Stimulated activated CD4-positive, alpha-beta T cell treated with anti-CD3 and anti-CD28 coated beads, Interleukin-1b, Interleukin-23, amount 100 ng/mL, for 48 hours (primary cell): Measurements from ENCODE around the gene SDHC.
A peak's percentile ranks its signal among the peaks of the same experiment; 100 is the strongest.
"Not testable (repeated sequence)": the region's sequence is repeated elsewhere in the genome, so short reads cannot be mapped to it uniquely, and the experiment has no call there.

ENCODE experiments used
- DNase-seq: peaks from one replicate; pipeline ENCODE4 v3.0.0-alpha.2; 2020

SDHC gene

DNA sequence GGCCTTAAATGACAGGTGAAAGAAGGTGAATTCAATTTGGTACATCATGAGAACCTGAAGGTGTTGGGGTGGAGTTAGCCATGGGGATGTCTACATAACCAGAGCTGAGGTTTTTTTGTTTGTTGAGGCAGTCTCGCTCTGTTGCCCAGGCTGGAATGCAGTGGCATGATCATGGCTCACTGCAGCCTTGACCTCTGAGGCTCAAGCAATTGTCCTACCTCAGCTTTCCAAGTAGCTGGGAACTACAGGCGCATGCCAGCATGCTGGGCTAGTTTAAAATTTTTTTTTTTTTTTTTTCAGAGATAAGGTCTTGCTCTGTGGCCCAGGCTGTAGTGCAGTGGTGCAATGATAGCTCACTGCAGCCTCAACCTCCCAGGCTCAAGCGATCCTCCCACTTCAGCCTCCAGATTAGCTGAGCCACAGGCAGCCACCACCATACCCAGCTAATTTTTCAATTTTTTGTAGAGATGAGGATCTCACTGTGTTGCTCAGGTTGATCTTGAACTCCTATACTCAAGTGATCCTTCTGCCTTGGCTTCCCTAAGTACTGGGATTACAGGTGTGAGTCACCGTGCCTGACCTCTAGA, 2.5 kb upstream of the SDHC start:
- no peak for DNase-seq

DNA sequence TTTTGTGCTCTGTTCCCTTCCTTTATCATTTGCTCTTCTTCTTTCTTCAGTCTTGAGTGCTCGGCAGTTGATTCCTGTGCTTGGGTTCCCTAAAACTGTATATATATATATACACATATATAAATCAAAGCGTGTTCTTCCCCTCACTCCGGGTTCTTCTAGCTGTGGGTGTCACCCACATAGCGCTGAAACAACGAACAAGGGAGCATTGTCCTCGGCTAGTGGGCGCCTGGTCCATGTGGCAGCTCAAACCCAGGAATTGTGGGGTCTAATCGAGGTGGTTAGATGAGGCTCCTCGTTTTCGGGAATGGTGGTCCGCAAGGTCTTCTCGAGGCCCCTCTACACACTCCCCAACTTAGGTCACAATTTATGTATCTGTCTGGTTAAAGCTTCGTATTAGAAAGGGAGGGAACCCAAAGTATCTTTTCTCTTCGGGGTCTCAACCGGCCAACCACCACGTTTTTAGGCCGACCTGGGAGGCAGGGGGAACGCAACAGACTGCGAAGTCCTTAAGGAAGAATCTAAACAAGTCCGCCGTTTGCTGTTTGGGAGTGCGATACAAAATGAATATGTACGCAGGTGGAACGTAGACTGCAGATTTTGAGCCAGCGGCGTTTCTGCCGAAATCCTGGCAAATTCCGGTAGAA, 504 bp upstream of the SDHC start:
- DNase-seq: no peak

DNA sequence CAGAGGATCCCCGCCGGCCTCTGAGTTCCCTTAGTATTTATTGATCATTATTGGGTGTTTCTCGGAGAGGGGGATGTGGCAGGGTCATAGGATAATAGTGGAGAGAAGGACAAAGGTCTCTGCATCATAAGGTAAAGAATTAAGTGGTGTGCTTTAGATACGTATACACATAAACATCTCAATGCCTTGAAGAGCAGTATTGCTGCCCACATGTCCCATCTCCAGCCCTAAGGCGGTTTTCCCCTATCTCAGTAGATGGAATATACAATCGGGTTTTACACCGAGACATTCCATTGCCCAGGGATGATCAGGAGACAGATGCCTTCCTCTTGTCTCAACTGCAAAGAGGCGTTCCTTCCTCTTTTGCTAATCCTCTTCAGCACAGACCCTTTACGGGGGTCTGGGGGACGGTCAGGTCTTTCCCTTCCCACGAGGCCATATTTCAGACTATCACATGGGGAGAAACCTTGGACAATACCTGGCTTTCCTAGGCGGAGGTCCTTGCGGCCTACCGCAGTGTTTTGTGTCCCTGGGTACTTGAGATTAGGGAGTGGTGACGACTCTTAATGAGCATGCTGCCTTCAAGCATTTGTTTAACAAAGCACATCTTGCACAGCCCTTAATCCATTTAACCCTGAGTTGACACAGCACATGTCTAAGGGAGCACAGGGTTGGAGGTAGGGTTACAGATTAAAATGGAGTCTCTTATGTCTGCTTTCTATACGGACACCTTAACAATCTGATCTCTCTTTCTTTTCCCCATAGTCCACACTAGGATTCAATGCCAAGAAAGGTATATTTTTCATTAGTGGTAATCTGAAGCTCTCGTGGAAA, 1.9 kb downstream of the SDHC start:
- not testable (repeated sequence) for DNase-seq

GRCh38 chr1:161324020-161324419, 9.8 kb downstream of the SDHC start:
- no peak for DNase-seq

GRCh38 chr1:161330346-161330745, 16.2 kb downstream of the SDHC start:
- no peak for DNase-seq

GRCh38 chr1:161333166-161333565, 19.0 kb downstream of the SDHC start:
- no peak for DNase-seq

- DNase-seq: no peak
Measured at GRCh38 chr1:161335796-161336195, 21.6 kb downstream of the SDHC start.

DNA sequence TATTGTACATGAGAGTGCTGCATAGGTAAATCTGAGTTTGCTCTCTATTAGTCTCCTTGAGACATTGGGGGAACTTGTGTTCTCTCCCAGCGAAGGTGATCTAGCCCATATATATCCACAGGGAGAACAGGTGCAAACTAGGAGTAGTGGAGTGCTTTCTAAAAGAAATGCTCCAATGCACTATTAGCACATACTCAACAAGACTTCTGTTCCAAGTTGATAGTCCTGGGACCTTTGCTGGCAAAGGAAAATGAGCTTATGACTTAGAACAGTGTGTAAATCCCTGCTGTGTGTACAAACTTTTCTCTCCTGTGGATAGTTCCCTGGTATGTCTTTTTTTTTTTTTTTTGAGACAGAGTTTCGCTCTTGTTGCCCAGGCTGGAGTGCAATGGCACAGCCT, 28.0 kb downstream of the SDHC start:
- no peak for DNase-seq

- DNase-seq: no peak
Measured at GRCh38 chr1:161342821-161343220, 28.6 kb downstream of the SDHC start.

- no peak for DNase-seq
Measured at GRCh38 chr1:161350671-161351070, 36.5 kb downstream of the SDHC start.

DNA sequence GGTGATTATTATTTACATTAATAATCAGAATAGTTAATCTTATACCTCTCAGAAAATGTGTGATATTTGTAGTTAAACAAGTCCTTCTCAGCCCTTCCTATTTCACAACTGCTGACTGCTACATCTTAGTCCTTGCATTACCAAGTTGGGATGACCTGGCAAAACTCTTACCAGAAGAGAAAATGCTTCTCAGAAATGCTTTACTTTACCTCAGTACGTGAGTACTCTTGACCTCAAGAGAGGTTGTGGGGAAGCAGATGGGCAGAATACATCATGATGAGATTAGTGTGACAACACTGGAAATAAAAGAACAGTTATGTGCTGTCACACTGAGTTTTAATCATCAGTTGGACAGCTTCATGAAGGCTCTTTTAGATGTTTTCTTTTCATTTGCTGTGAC, 37.3 kb downstream of the SDHC start:
- no peak for DNase-seq

GRCh38 chr1:161357073-161357472, 42.9 kb downstream of the SDHC start:
- no peak for DNase-seq

DNA sequence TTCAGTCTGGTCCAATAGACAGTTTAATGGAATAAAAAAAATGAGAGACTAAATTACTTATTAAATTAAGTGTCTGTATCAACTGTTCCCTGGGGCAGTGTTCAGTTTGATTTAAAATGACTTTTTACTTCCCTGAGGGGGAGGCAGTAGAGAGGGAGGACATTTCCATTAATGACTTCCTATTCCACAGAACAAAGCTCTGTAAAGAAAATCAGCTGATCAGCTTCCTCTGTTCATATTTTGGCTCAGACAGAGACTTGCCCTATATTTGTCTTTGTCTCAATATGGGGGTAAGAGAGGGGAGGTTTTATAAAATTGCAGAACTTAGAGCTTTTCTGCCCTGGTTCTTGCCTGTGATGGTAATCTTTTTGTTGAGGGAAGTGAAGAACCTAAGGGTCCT, 45.1 kb downstream of the SDHC start:
- DNase-seq: no peak

DNA sequence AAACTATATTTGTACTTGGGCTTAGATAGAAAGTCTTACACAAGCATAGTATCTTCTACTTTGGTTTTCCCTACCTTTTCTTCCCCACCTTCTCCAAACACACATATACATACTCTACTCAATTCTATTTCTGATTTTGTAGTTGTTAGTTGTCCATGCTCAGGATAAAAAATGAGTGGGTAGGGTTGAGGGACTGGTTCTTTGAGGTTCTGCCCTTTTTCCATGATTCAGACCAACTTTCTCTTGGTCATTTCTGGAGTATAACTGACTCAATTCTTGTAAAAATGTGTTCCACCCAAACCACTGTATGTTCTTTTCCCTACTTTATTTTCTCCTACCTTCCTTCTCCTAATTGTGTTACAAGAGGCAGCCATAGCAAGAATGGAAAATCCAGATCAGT, 50.2 kb downstream of the SDHC start:
- no peak for DNase-seq

GRCh38 chr1:161365207-161365606, 51.0 kb downstream of the SDHC start:
- DNase-seq: no peak

DNA sequence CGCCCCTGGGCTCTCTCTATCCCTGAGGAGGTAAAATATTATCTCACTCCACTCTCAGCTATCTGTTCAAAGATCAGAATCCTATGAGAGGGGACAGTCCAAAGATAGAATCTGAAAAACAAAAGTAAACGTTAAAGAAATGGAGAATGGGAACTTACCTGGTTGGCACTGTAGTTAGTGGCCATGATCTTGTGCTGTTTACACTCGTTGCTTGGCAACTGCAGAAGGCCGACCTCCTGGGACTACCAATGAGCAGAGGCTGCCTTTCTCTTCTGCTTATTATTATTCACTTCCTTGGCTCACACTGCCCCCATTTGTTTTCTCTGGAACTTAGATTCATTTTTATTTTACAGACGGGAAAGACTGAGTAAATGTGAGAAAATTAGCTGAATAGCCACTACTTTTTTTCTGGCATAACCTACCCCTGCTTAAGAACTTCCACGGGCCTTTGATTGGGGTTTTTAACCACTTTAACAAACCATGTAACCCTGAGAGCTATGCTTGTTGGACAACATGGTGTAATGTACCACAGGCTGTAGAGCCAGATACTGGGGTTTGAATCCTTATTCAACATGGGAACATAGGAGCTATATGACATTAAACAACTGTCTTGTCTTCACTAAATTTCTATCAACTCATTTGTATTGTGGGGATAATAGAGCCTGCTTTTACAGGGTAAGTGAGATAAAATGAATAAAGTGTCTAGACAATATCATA, 53.7 kb downstream of the SDHC start, which contains the start of gene CFAP126:
Gene CFAP126, minus strand, starts transcription at position 193 of the 717 bp plus-strand sequence. Its CDS starts 8 bp downstream, at position 185.
- peak; percentile 47 for DNase-seq

GRCh38 chr1:161373442-161373841, 59.3 kb downstream of the SDHC start:
- no peak for DNase-seq

DNA sequence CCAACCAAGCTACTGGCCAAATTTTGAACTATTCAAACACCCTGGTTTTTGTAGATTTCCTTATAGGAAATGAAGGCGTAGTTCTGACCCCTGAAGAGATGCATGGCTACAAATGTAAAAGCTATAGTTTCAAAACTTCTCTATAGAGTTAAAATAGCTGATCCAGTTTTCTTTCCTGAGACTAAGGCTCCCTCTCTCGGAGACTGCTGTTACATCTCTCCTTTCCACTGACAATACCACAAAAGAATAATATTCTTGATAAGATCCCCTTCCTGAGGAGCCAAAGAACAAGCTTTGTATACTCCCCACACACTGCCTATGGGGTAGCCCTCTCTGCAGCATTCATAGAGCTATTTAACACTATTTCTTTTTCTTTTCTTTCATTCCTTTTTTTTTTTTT, 60.2 kb downstream of the SDHC start:
- DNase-seq: no peak

DNA sequence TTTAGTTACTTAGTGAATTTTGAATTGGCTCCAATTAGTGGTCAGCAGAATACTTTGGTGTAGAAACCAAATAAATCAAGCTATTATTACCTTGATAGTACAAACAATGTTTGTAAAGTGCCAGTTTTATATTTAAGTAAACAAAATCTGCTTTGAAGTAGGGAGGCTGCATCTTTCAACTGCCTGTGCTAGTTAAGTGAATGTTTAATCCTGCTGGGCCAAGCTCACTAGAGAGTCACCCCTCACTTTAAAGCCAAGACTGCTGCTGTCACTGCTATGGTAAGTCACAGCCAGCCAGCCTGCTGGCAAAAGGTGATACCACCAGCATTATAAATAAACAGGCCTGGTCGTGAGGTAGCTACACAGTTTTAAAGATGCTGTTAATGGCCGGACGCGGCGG, 63.8 kb downstream of the SDHC start:
- no peak for DNase-seq

GRCh38 chr1:161379071-161379470, 64.9 kb downstream of the SDHC start:
- no peak for DNase-seq

DNA sequence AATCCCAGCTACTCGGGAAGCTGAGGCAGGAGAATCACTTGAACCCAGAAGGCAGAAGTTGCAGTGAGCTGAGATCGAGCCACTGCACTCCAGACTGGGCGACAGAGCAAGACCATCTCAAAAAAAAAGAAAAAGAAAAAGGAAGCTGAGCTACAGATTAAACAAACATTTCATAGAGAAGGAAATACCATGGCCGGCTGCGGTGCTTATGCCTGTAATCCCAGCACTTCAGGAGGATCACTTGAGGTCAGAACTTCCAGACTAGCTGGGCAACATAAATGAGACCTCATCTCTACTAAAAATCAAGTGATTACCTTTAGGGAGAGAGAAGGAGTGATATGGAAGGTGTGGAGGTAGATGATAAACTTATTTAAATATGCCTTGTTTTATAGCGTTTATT, 67.5 kb downstream of the SDHC start:
- no peak for DNase-seq

DNA sequence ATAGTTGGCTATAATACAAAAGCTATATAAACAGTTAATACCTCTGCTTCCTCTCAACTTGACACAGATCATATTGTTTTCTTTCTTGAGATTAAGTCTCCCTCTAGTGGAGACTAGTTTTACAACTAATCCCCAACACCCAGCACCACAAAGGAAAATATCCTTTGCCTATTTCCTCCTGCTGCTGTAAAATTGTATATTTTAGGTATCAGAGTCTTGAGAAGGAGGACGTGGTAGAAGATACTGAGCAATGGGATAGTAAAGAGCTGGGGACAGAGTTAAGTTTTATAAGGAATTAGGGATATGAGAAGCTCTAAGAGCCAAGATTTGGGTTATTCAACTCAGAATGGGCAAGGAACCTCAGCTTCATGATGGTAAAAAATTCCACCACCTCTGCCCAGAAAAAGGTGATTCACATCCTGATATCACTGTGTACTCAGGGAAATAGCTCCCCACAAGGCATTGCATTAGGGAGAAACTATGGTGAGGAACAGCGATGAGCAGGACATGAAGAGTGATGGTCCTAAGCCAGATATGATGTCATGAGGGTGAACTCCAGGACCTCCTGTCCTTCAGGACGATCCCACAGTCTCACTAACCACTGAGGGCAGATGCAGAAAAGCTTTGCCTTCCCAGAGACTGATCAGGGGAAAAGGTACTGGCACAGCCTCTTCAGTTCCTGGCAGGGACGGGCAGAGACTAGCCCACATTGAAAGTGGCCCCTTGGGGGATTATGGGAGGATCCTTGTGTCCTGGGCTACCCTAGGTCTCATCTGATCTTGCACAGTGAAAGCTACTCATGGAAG, 68.2 kb downstream of the SDHC start:
- no peak for DNase-seq

GRCh38 chr1:161388639-161389038, 74.5 kb downstream of the SDHC start:
- no peak for DNase-seq
